ENCODE results near the gene C1QTNF9.
"Not testable (repeated sequence)": the region's sequence is repeated elsewhere in the genome, so short reads cannot be mapped to it uniquely, and the experiment has no call there.

C1QTNF9 gene

GRCh38 chr13:24323739-24324075 is 14.3 kb downstream of the C1QTNF9 start:
- no peak for DNase-seq

- DNase-seq: not testable (repeated sequence)
These were observed 18.2 kb downstream of the C1QTNF9 start for GRCh38 chr13:24327598-24327997.

DNA sequence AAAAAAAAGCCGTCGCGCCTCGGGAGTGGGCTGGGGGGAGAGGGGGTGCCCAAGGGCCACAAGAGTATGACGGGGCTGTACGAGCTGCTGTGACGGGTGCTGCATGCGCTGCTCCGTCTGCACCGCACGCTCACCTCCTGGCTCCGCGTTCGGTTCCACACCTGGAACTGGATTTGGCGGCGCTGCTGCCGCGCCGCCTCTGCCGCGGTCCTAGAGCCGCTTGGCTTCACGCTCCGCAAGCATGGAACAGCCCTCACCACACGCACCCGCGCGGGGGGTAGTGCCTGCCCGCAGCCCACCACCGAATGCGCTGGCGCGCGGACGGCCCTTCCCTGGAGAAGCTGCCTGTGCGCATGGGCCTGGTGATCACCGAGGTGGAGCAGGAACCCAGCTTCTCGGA is 18.8 kb downstream of the C1QTNF9 start:
- DNase-seq: no peak

DNA sequence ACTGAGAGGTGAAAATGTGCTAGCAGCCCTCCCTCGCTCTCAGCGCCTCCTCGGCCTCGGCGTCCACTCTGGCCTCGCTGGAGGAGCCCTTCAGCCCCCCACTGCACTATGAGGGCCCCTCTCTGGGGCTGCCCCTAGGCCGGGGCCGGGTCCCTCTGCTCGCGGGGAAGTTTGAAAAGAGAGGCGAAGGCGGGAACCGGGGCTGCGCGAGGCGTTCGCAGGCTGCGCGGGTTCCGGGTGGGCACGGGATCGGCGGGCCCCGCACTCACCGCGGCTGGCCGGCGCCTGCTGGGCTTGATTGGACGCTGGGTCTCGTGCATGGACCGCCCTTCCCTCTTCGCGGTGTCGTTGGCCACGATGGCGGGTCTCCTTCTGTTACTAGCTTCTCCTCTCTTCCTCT is 29.3 kb downstream of the C1QTNF9 start:
- no peak for DNase-seq

- DNase-seq: no peak
These were observed 30.7 kb downstream of the C1QTNF9 start for GRCh38 chr13:24339937-24340607.

GRCh38 chr13:24340608-24340955 is 31.2 kb downstream of the C1QTNF9 start:
- no peak for DNase-seq

DNA sequence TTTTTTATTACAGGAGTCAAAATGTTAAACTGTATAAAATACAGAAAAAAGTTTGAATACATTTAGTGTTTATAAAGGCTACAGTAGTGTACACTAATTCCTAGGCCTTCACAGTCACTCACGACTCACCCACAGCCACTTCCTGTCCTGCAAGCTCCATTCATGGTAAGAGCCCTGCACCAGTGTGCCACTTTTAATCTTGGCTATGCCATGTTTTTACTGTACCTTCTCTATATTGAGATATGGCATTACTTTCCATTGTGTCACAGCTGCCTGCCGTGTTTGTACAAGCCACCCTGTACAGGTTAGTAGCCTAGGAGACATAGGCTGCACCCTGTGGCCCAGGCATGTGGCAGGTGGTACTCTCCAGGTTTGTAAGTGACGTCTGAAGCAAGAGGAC is 32.1 kb downstream of the C1QTNF9 start:
- DNase-seq: peak; percentile 9

- DNase-seq: no peak
These were observed 39.0 kb downstream of the C1QTNF9 start for GRCh38 chr13:24348385-24348784.

DNA sequence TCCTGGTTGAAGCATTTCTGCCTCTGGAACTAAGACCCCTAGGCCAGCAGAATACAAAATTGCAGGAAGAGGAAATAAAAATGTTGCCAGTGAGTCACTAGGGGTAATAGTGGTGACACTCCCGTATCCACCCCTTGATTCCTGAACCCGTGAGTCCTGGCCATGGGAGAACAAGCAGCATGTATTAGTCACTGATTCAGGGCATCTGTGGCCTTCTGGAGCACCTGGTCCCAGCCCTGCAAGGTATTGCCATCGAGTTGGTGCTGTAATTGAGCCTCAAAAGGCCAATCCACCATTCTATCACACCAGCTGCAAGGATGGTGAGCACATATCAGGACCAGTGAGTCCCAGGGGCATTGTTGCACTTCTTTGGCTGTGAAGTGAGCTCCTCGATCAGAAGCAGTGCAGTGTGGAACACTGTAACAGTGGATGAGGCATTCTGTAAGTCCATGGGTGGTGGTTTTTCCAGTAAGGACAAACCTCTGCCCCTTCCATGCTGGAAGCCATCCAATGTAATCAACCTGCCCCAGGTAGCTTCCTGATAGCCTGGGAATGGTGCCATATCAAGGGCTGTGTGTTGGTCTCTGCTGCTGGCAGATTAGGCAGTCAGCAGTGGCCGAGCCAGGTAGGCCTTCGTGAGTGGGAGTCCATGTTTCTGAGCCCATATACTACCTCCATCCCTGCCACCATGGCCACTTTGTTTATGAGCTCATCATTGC is 39.6 kb downstream of the C1QTNF9 start:
- DNase-seq: peak; percentile 57

GRCh38 chr13:24349778-24350664 is 40.6 kb downstream of the C1QTNF9 start:
- not testable (repeated sequence) for DNase-seq

DNA sequence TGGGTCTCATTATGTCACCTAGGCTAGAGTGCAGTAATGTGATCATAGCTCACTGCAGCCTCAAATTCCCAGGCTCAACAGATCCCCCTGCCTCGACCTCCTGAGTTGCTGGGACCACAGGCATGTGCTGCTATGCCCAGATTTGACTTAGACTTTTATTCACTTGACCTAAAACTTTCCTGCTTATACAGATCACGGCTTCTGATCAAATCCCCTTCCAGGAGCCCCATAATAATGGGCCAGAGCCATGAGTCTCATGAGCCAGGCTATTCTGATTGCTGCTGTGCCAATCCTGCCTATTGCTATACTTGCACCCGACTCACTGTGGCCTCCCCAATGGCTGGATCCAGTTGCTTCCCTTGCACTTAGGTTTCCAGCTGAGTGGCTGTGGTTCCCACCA is 42.0 kb downstream of the C1QTNF9 start:
- DNase-seq: no peak

DNA sequence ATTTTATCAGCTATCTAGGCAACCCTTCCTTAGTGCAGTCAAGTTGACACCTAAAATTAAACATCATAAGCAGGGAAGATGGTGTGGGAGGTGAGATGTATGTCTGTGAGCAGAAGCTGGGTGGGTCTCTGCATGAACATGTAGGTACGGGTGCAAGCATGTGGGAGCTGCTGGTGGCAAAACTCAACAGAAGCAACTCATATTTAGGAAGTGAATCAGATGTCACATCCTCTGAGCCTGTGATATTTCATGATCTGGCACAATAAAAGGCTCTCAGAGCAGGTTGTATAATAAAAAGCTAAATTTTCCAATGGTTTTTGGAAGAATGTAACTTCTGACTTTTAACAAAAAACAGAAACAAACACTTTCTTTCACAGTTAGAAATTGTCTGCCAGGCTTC is 44.4 kb downstream of the C1QTNF9 start:
- DNase-seq: no peak

DNA sequence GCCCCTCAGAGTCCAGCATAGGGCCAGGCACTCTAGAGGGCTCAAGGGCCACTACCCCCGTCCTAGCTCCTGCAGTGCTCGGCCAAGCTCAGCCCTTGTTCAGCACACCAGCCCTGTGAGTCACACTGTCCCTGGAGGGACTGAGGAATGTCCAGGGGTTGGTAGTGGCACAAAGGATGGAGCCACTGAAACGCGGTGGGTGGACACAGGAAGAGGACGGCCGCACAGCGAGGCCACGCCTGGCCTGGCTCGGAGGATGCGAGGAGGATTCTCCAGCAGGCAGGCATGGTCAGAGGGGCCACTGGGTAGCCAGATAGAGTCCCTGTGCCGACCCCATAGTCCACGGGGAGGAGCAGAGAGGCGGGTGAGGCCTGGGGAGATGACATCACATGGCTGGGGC is 45.7 kb downstream of the C1QTNF9 start:
- DNase-seq: no peak

DNA sequence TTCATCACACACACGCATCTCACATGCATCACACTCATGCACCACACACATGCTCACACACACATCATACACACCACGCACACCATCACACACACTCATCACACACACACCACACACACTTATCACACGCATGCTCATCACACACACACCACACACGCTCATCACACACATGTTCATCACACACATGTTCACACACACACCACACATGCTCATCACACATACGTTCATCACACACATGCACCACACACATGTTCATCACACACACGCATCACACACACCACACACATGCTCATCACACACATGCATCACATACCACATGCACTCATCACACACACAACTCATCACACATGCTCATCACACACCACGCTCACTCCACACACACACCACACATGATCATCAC is 46.9 kb downstream of the C1QTNF9 start:
- DNase-seq: no peak

GRCh38 chr13:24356837-24357236 is 47.5 kb downstream of the C1QTNF9 start:
- no peak for DNase-seq

DNA sequence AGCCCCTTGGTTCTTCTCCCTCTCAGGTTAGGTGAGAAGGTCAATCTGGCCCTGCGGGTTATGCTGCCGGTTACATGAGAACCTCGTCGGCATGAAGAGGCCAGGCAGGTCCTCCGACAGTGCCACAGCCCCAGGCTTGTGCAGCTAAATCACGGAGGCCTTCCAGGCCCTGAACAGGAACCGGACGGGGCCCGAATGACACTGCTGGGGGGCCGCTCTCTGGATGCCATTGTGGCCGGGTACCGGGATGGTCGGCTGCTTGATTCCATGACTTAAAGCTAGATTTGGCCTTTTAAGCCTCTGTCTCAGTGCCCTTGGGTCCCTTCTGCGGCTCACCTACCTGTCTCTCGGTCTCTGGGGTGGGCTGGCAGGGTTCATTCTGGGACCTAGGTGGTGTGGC is 48.4 kb downstream of the C1QTNF9 start:
- no peak for DNase-seq

- DNase-seq: not testable (repeated sequence)
These were observed 49.5 kb downstream of the C1QTNF9 start for GRCh38 chr13:24358836-24359235.

GRCh38 chr13:24359252-24359651 is 49.9 kb downstream of the C1QTNF9 start:
- DNase-seq: not testable (repeated sequence)

DNA sequence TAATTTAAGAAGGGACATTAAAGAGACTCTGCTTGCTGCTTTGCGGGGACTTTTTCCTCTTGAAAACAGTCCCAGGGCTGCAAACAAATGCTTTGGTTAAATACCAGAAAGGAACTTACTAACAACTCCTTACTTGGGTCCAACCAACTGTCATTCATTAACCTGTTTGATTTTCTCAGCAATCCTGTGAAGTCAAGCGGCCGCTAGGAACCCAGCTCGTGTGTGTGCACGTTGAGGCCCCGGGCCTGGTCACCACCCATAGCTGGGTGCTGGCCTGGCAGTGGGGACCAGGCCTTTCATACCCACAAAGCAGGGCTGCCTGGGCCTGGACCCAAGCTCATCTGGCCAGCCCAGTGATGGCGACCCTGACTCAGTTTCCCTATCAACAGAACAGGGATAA is 50.7 kb downstream of the C1QTNF9 start:
- no peak for DNase-seq

DNA sequence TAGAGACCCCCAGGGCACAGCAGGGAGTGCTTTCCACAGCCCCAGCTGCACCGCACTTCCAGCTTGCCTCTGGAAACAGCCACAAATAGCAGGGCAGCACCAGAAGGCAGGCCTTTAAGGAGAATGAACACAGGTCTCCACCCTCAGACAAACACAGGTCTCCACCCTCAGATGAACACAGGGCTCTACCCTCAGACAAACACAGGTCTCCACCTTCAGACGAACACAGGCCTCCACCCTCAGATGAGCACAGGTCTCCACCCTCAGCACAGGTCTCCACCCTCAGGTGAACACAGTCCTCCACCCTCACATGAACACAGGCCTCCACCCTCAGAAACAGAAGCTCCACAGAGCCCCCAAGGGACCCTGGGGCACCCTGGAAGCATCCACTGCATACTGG is 51.7 kb downstream of the C1QTNF9 start:
- no peak for DNase-seq

DNA sequence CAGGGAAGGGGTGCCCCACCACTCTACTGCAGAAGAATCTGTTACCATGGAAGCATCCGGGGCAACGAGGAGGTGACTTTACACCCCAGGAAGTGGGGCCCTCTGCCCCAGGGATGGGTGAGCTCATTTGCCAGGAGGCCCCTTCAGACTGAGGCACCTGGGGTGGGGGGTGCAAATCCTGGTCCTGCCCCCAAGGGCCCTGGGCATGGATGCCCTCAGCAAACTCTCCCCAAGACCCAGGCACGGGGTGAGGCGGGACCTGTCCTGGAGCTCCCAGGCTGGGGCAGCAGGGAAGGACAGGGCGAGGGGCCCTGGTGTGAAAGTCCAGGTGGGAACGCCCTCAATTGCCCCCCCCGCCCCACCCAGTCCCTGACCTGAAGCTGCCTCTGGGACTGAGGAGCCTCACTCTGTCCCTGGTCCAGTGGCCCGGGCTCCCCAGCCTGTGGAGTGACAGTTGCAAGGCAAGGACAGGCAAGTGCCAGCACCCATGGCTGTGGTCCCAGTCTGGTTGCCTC is 52.5 kb downstream of the C1QTNF9 start:
- no peak for DNase-seq

DNA sequence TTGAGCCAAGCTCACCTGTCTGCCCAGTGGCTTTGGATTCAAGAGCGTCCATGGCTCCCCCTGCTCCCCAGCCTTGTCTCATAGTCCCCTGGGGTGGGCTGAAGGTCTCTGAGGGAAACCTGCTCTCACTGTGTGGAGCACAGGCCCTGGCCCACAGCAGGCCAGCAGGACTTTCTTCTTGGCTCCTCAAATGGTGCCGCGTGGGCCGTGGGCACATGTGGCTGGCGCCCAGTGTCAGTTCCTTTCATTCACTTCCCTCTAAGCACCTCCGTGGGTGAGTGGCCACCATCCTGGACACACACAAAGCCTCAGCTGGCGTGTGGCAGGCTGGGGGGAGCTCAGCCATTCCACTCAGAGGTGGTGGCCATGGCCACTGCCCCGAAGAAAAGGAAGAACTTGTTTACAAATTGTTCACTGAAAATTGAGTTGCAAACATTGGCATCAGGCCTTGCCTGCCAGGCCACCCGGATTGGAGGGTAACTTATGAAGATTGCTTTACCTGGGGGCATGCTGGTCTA is 53.1 kb downstream of the C1QTNF9 start:
- no peak for DNase-seq

DNA sequence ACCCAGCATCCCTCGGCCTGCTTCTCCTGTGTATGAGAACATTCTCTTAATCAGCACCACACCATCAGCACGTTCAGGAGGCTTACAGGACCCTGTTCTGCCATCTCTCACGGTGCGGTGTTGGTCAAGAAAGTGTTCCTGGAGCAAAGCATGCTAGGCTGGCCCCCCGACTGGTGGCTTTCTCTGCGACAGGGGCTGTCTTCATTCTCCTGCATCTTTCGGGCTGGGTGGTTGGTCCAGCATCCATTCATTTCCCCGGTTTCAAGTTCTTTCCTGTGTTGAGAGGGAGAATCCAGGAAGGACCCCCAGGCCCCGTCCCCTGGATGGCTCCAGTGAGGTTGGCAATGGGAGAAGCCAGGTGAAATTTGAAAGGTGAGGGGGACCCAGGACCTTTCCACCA is 55.8 kb downstream of the C1QTNF9 start:
- DNase-seq: no peak

- DNase-seq: not testable (repeated sequence)
These were observed 56.9 kb downstream of the C1QTNF9 start for GRCh38 chr13:24366315-24366714.
